GM12873 (cell line): Measurements from ENCODE around the gene SELENOP.

Source experiments
- CTCF ChIP-seq: IDR thresholded peaks from 2 replicates; pipeline ENCODE4 v1.5.1; 2012; ENCODE audit warnings: low read depth, mild to moderate bottlenecking, moderate library complexity, low read length, control low read depth; ENCODE audit not compliant: insufficient read depth; ENCODE audit errors: missing control alignments

Gene SELENOP

GRCh38 chr5:42761791-42762190, 49.9 kb downstream of the SELENOP start:
- no peak for TF ChIP-seq CTCF

- no peak for TF ChIP-seq CTCF
Measured at GRCh38 chr5:42760426-42760825, 51.3 kb downstream of the SELENOP start.

GRCh38 chr5:42759456-42759855, 52.2 kb downstream of the SELENOP start:
- TF ChIP-seq CTCF: no peak

- no peak for TF ChIP-seq CTCF
Measured at GRCh38 chr5:42756606-42757601, 54.8 kb downstream of the SELENOP start, which contains the start of gene CCDC152. TSS of gene CCDC152 (plus strand) at chr5:42756818. CDS start at chr5:42759122, 2,304 bp downstream.

GRCh38 chr5:42753099-42753498, 58.6 kb downstream of the SELENOP start:
- TF ChIP-seq CTCF: no peak

- TF ChIP-seq CTCF: no peak
Measured at GRCh38 chr5:42751044-42751443, 60.6 kb downstream of the SELENOP start.

GRCh38 chr5:42750507-42750906, 61.2 kb downstream of the SELENOP start:
- no peak for TF ChIP-seq CTCF
